Epithelial cell of esophagus (primary cell): ENCODE data around the gene GNB2.
"Not testable (repeated sequence)": the region's sequence is repeated elsewhere in the genome, so short reads cannot be mapped to it uniquely, and the experiment has no call there.

Source experiments
- DNase-seq: peaks from one replicate; pipeline ENCODE4 v3.0.0; 2010; ENCODE audit warnings: low read depth
- H3K4me3 ChIP-seq: 2 replicates; pipeline ENCODE4 v1.5.1; 2011; ENCODE audit warnings: mild to moderate bottlenecking, low read length, control low read depth
- TF ChIP-seq, protein P1 (sequence below): IDR thresholded peaks from 2 replicates; pipeline ENCODE4 v1.5.1; 2011; ENCODE audit warnings: low read depth, mild to moderate bottlenecking, low read length, control low read depth, inconsistent platforms; ENCODE audit not compliant: insufficient read depth; ENCODE audit errors: missing control alignments

Gene GNB2

GRCh38 chr7:100693312-100694097 lies 20.0 kb downstream of the GNB2 start:
- TF ChIP-seq, protein P1, sequence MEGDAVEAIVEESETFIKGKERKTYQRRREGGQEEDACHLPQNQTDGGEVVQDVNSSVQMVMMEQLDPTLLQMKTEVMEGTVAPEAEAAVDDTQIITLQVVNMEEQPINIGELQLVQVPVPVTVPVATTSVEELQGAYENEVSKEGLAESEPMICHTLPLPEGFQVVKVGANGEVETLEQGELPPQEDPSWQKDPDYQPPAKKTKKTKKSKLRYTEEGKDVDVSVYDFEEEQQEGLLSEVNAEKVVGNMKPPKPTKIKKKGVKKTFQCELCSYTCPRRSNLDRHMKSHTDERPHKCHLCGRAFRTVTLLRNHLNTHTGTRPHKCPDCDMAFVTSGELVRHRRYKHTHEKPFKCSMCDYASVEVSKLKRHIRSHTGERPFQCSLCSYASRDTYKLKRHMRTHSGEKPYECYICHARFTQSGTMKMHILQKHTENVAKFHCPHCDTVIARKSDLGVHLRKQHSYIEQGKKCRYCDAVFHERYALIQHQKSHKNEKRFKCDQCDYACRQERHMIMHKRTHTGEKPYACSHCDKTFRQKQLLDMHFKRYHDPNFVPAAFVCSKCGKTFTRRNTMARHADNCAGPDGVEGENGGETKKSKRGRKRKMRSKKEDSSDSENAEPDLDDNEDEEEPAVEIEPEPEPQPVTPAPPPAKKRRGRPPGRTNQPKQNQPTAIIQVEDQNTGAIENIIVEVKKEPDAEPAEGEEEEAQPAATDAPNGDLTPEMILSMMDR: no peak
- peak overlapping the region; percentile 72 for H3K4me3 ChIP-seq
- DNase-seq: no peak

DNA sequence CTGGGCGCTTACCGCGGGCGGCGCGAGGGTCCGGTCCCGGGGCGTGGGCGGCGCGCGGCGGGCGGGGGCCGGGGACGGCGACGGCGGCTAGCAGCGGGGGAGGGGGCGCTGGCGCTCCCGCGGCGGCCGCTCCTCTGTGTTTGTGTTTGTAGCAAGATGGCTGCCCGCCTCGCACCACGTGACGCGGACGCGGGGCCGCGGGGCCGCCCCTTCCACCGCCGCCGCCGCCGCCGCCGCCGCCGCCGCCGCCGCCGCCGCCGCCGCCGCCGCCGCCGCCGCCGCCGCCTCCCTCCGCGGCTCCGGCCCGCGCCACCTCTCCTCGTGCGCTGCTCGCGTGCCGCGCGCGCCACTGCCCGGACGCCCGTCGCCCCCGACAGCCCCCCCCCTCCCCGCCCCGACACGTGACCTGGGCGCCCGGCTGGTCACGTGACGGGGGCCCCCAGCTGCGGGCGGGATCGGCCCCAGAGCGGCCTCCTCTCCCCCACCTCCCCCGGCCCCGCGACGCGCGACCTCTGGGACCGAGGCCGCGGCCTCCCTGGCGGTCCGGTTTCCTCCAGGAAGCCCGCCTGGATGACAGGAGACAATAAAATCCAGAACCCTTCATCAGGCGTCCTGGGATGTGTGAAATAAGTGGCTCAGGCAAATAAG lies 20.7 kb downstream of the GNB2 start, which contains the start of gene GIGYF1:
GIGYF1 (minus strand) TSS at position 153 of the 648 bp plus-strand sequence. CDS start 6,012 bp downstream, outside the sequence.
- TF ChIP-seq, protein P1: no peak
- H3K4me3 ChIP-seq: peak within 1 kb of the TSS; percentile 72
- DNase-seq: peak; percentile 68

- no peak for DNase-seq
- no peak overlapping the region for H3K4me3 ChIP-seq
- TF ChIP-seq, protein P1: no peak
Observed at GRCh38 chr7:100696123-100696521, 22.6 kb downstream of the GNB2 start.

DNA sequence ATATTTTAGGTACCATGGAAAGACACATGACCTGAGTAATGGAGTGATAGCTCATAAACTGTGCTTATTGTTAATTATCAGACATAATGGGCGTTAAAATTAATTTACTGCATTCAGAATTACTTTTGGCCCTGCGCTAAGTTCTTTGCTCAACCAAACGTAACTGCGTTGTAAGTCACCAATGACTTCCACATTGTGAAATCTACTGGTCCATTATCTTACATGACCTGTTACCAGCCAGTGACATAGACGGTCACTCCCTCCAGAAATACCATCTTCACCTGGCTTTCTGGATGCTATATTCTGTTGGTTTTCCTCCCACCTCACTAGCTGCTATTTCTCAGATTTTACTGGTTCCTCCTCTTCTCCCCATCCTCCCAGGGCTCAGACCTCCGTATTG lies 25.5 kb downstream of the GNB2 start:
- TF ChIP-seq, protein P1: no peak
- DNase-seq: no peak
- H3K4me3 ChIP-seq: no peak overlapping the region

DNA sequence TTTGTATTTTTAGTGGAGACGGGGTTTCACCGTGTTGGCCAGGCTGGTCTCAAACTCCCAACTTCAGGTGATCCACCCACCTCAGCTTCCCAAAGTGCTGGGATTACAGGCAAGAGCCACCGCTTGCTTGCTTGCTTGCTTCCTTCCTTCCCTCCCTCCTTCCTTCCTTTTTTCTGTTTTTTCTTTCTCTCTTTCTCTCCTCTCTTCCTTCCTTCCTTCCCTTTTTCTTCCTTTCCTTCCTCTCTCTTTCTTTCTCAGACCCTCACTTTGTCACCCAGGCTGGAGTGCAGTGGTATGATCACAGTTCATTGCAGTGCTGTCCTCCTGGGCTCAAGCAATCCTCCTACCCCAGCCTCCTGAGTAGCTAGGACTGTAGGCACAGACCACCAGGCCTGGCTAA lies 27.5 kb downstream of the GNB2 start:
- not testable (repeated sequence) for DNase-seq

DNA sequence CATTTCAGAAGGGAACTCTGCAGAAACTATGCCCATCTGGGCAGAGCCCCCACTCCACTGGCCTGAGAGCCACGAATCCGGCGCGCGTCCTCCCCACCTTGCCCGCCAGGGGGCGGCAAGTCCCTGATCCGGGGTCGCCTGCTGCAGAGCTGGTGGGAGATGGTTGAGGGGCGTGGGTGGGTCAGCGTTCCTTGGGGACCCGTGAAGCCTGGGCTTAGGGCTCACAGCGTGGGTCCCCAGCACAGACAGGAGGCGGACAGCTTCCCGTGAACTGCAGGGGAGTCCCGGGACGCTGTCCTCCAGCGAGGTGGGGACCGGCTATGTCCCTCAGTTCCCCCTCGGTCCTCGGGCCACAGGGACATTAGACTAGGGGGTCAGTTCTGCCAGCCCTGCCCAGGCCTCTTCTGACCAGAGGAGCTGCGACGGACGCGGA lies 31.8 kb downstream of the GNB2 start:
- TF ChIP-seq, protein P1: peak; percentile 79
- peak; percentile 63 for DNase-seq
- H3K4me3 ChIP-seq: peak overlapping the region; percentile 76

More for the DNA sequence above, 27.5 kb downstream of the GNB2 start:
- not testable (repeated sequence) for H3K4me3 ChIP-seq
